HepG2 (cell line): ENCODE data around the gene UCN2. TPM values are rescaled to one million over a fixed set of nuclear protein-coding genes. Genes with fewer than 3 reads are reported as not detected.

Experiments used
- EP300 ChIP-seq, 3 experiments: sonication (generic) in 1 of 3; formaldehyde crosslinking in 1 of 3; IDR thresholded peaks; 2 replicates each; pipeline versions ENCODE4 v1.5.1 to v1.6.1; 2011 to 2020; ENCODE audit warnings: low read depth in 2 of 3, low read length in 2 of 3, borderline replicate concordance in 1 of 3, improper control_type of control experiment in 1 of 3, mild to moderate bottlenecking in 1 of 3, missing genetic modification reagents in 1 of 3, moderate library complexity in 1 of 3
- GABPA ChIP-seq, 2 experiments: IDR thresholded peaks; 2 replicates each; pipeline ENCODE4 v1.6.1; 2011 to 2016; ENCODE audit warnings: low read depth in 2 of 2, low read length in 1 of 2, missing biosample characterization in 1 of 2, missing genetic modification characterization in 1 of 2
- HDAC1 ChIP-seq: sonication (generic); formaldehyde crosslinking; IDR thresholded peaks from 2 replicates; pipeline ENCODE4 v1.5.1; 2020; ENCODE audit warnings: mild to moderate bottlenecking, missing genetic modification reagents
- MTA1 ChIP-seq: sonication (generic); formaldehyde crosslinking; IDR thresholded peaks from 2 replicates; pipeline ENCODE4 v1.4.0; 2020; ENCODE audit warnings: missing genetic modification reagents, mild to moderate bottlenecking, borderline replicate concordance
- NR2F6 ChIP-seq, 2 experiments: IDR thresholded peaks; 2 replicates each; pipeline ENCODE4 v1.6.1; 2016; ENCODE audit warnings: antibody characterized with exemption in 1 of 2, mild to moderate bottlenecking in 1 of 2
- RXRA ChIP-seq: sonication (generic); formaldehyde crosslinking; IDR thresholded peaks from 2 replicates; pipeline ENCODE4 v1.5.1; 2020; ENCODE audit warnings: missing genetic modification reagents
- ZBTB38 ChIP-seq: sonication (generic); formaldehyde crosslinking; IDR thresholded peaks from 2 replicates; pipeline ENCODE4 v1.5.1; 2020; ENCODE audit warnings: mild to moderate bottlenecking, missing genetic modification reagents
- ZFX ChIP-seq: sonication (generic); formaldehyde crosslinking; IDR thresholded peaks from 2 replicates; pipeline ENCODE4 v1.4.0; 2020; ENCODE audit warnings: mild to moderate bottlenecking, low read depth, missing genetic modification reagents, moderate library complexity
- ZFY ChIP-seq: sonication (generic); formaldehyde crosslinking; IDR thresholded peaks from 2 replicates; pipeline ENCODE4 v1.4.0; 2020; ENCODE audit warnings: missing genetic modification reagents
- ZNF460 ChIP-seq: sonication (generic); formaldehyde crosslinking; IDR thresholded peaks from 2 replicates; pipeline ENCODE4 v1.5.1; 2020; ENCODE audit warnings: missing genetic modification reagents, mild to moderate bottlenecking, borderline replicate concordance
- ZNF552 ChIP-seq: sonication (generic); formaldehyde crosslinking; IDR thresholded peaks from 2 replicates; pipeline ENCODE4 v1.9.0; 2022; ENCODE audit warnings: missing genetic modification reagents, mild to moderate bottlenecking, borderline replicate concordance
- ZZZ3 ChIP-seq: sonication (generic); formaldehyde crosslinking; IDR thresholded peaks from 2 replicates; pipeline ENCODE4 v1.4.0; 2020; ENCODE audit warnings: missing genetic modification reagents, mild to moderate bottlenecking, borderline replicate concordance
- polyA plus RNA-seq, 8 experiments: library from polyadenylated mRNA; depleted of rRNA in 3 of 8; stranded (reverse) in 7 of 8; unstranded in 1 of 8; fragments of >200 nt; fragmentation: Illumina TruSeq in 4 of 8; extraction: Trizol in 4 of 8; gene quantifications; 2 replicates each; pipeline versions ENCODE4 v1.2.1 to v1.2.3, GENCODE V29; 2011 to 2016; ENCODE audit warnings: low read depth in 4 of 8, missing spikeins in 1 of 8, mixed read lengths in 1 of 8; ENCODE audit not compliant: insufficient read depth in 1 of 8
- total RNA-seq, 5 experiments: library from RNA; depleted of rRNA; stranded (reverse); fragments of >200 nt; fragmentation: Illumina TruSeq; extraction: Trizol; gene quantifications; 2 replicates each; pipeline ENCODE4 v1.2.3, GENCODE V29; 2016; ENCODE audit warnings: low read depth in 1 of 5
- TF ChIP-seq, protein P1 (sequence below): sonication (generic); formaldehyde crosslinking; IDR thresholded peaks from 2 replicates; pipeline ENCODE4 v1.4.0; 2020; ENCODE audit warnings: mild to moderate bottlenecking, missing genetic modification reagents
- TF ChIP-seq, protein P2 (sequence below): sonication (generic); formaldehyde crosslinking; IDR thresholded peaks from 2 replicates; pipeline ENCODE4 v1.4.0; 2020; ENCODE audit warnings: missing genetic modification reagents, mild to moderate bottlenecking, borderline replicate concordance
- TF ChIP-seq, protein P3 (sequence below): sonication (generic); formaldehyde crosslinking; IDR thresholded peaks from 2 replicates; pipeline ENCODE4 v1.8.0; 2022; ENCODE audit warnings: mild to moderate bottlenecking, missing genetic modification reagents, moderate library complexity
- TF ChIP-seq, protein P4 (sequence below): sonication (generic); formaldehyde crosslinking; IDR thresholded peaks from 2 replicates; pipeline ENCODE4 v1.4.0; 2020; ENCODE audit warnings: missing genetic modification reagents

UCN2 gene
- total and polyA plus RNA-seq, 2 of the 13 experiments (the other 11 are each of a cell fraction or from before 2014, with no cell fraction given): 0.07 to 1.5 TPM

DNA sequence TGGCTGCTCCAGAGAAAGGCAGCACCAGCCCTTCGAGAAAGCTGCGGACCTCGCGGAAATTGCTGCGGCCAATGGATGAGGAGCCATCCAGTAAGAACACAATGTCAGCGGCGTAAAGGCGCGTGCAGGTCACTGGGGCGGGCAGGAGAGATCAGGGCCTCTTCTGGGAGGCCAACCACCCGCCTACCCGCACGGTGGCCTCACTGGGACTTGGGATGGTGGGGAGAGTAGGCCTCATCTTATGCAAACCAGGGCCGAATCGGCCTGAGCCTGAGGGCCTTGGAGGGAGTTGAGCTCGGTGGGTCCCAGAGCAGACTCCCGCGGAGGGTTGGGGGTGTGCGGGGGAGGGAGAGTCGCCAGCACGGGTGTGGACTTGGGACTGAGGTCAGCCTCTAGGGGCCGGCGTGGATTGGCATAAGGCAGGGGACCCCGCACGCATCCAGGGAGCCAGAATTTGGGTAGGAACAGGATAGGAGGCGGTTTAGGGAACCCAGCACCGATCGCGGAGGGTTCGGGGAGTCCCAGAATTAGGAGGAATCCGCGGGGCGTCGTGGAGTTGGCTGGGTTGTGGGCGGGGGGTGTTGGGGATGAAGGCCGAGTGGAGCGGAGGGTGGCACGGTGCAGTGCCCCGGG lies 31.0 kb upstream of the UCN2 start (continued):
- TF ChIP-seq ZNF552 (CRISPR knock-in tag) (no peak), ZBTB38 (peak; percentile 96), ZZZ3 (CRISPR knock-in tag) (no peak), ZFX (peak; percentile 76), NR2F6 (IDR thresholded peaks at IDR 0.05) (0 out of 2 replicates have a peak, but pooled peaks have one; percentile 13), NR2F6 (CRISPR knock-in tag; IDR thresholded peaks at IDR 0.05) (no peak), RXRA (0 out of 2 replicates have a peak, but pooled peaks have one; percentile 16), HDAC1 (0 out of 2 replicates have a peak, but pooled peaks have one; percentile 19), EP300 (IDR thresholded peaks at IDR 0.05; ENCODE audit: low read depth in 2 of 2, low read length in 2 of 2) (no peak), EP300 (CRISPR knock-in tag; IDR thresholded peaks at IDR 0.05; ENCODE audit: borderline replicate concordance) (no peak), ZNF460 (CRISPR knock-in tag) (no peak), MTA1 (CRISPR knock-in tag) (0 out of 2 replicates have a peak, but pooled peaks have one; percentile 20), ZFY (CRISPR knock-in tag) (peak; percentile 58; the same call in 1 of the 2 replicates), GABPA (IDR thresholded peaks at IDR 0.05; ENCODE audit: low read depth, low read length) (no peak), GABPA (CRISPR knock-in tag; IDR thresholded peaks at IDR 0.05; ENCODE audit: low read depth) (no peak)
- TF ChIP-seq, protein P1, sequence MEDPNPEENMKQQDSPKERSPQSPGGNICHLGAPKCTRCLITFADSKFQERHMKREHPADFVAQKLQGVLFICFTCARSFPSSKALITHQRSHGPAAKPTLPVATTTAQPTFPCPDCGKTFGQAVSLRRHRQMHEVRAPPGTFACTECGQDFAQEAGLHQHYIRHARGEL (CRISPR knock-in tag): no peak
- TF ChIP-seq, protein P2, sequence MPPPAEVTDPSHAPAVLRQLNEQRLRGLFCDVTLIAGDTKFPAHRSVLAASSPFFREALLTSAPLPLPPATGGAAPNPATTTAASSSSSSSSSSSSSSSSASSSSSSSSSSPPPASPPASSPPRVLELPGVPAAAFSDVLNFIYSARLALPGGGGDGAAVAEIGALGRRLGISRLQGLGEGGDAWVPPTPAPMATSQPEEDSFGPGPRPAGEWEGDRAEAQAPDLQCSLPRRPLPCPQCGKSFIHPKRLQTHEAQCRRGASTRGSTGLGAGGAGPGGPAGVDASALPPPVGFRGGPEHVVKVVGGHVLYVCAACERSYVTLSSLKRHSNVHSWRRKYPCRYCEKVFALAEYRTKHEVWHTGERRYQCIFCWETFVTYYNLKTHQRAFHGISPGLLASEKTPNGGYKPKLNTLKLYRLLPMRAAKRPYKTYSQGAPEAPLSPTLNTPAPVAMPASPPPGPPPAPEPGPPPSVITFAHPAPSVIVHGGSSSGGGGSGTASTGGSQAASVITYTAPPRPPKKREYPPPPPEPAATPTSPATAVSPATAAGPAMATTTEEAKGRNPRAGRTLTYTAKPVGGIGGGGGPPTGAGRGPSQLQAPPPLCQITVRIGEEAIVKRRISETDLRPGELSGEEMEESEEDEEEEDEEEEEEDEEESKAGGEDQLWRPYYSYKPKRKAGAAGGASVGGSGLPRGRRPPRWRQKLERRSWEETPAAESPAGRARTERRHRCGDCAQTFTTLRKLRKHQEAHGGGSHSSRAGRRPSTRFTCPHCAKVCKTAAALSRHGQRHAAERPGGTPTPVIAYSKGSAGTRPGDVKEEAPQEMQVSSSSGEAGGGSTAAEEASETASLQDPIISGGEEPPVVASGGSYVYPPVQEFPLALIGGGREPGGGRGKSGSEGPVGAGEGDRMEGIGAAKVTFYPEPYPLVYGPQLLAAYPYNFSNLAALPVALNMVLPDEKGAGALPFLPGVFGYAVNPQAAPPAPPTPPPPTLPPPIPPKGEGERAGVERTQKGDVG: peak; percentile 48; the same call in 1 of the 2 replicates
- TF ChIP-seq, protein P3, sequence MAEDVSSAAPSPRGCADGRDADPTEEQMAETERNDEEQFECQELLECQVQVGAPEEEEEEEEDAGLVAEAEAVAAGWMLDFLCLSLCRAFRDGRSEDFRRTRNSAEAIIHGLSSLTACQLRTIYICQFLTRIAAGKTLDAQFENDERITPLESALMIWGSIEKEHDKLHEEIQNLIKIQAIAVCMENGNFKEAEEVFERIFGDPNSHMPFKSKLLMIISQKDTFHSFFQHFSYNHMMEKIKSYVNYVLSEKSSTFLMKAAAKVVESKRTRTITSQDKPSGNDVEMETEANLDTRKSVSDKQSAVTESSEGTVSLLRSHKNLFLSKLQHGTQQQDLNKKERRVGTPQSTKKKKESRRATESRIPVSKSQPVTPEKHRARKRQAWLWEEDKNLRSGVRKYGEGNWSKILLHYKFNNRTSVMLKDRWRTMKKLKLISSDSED (CRISPR knock-in tag): no peak
- TF ChIP-seq, protein P4, sequence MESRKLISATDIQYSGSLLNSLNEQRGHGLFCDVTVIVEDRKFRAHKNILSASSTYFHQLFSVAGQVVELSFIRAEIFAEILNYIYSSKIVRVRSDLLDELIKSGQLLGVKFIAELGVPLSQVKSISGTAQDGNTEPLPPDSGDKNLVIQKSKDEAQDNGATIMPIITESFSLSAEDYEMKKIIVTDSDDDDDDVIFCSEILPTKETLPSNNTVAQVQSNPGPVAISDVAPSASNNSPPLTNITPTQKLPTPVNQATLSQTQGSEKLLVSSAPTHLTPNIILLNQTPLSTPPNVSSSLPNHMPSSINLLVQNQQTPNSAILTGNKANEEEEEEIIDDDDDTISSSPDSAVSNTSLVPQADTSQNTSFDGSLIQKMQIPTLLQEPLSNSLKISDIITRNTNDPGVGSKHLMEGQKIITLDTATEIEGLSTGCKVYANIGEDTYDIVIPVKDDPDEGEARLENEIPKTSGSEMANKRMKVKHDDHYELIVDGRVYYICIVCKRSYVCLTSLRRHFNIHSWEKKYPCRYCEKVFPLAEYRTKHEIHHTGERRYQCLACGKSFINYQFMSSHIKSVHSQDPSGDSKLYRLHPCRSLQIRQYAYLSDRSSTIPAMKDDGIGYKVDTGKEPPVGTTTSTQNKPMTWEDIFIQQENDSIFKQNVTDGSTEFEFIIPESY (CRISPR knock-in tag): peak; percentile 96
